HG02938 (cell line): ENCODE data around the gene PATE1.

ENCODE experiments used
- ATAC-seq: cut with Tn5 transposase; IDR thresholded peaks from one replicate; pipeline ENCODE4 v1.9.1; 2021; ENCODE audit warnings: mild to moderate bottlenecking, moderate library complexity; ENCODE audit not compliant: unreplicated experiment

Gene PATE1

GRCh38 chr11:125787827-125788226 is 41.7 kb downstream of the PATE1 start, which contains the start of gene PATE3:
TSS of gene PATE3 (plus strand) at chr11:125788127. CDS start at chr11:125788152, 25 bp downstream.
- ATAC-seq, result no peak

GRCh38 chr11:125790825-125791224 is 44.7 kb downstream of the PATE1 start:
- no peak for ATAC-seq

- no peak for ATAC-seq
These were observed 51.6 kb downstream of the PATE1 start for GRCh38 chr11:125797641-125798040.
